HuH-7.5 (cell line): ENCODE results near the gene NIM1K.
"Not testable (repeated sequence)": the region's sequence is repeated elsewhere in the genome, so short reads cannot be mapped to it uniquely, and the experiment has no call there.

Source experiments
- DNase-seq: peaks from one replicate; pipeline ENCODE4 v3.0.0; 2011; ENCODE audit warnings: low spot score

Gene NIM1K

GRCh38 chr5:43190755-43191603 is 1.0 kb upstream of the NIM1K start:
- DNase-seq: no peak

GRCh38 chr5:43192558-43193180 is 644 bp downstream of the NIM1K start:
- DNase-seq: no peak

GRCh38 chr5:43193181-43193893 is 1.3 kb downstream of the NIM1K start:
- DNase-seq: peak; percentile 61

GRCh38 chr5:43193894-43194265 is 1.9 kb downstream of the NIM1K start:
- DNase-seq: no peak

GRCh38 chr5:43195670-43196265 is 3.7 kb downstream of the NIM1K start:
- DNase-seq: no peak

- no peak for DNase-seq
These were observed 5.5 kb downstream of the NIM1K start for GRCh38 chr5:43197535-43197934.

- not testable (repeated sequence) for DNase-seq
These were observed 9.4 kb downstream of the NIM1K start for GRCh38 chr5:43201442-43201841.

GRCh38 chr5:43202380-43202779 is 10.4 kb downstream of the NIM1K start:
- no peak for DNase-seq

GRCh38 chr5:43203373-43203772 is 11.3 kb downstream of the NIM1K start:
- no peak for DNase-seq

GRCh38 chr5:43204958-43205357 is 12.9 kb downstream of the NIM1K start:
- no peak for DNase-seq

- no peak for DNase-seq
These were observed 15.6 kb downstream of the NIM1K start for GRCh38 chr5:43207601-43208000.

GRCh38 chr5:43208658-43209057 is 16.6 kb downstream of the NIM1K start:
- DNase-seq: no peak

- DNase-seq: no peak
These were observed 17.0 kb downstream of the NIM1K start for GRCh38 chr5:43209060-43209459.

GRCh38 chr5:43209833-43210232 is 17.8 kb downstream of the NIM1K start:
- no peak for DNase-seq

- no peak for DNase-seq
These were observed 18.5 kb downstream of the NIM1K start for GRCh38 chr5:43210570-43210969.

GRCh38 chr5:43213951-43214350 is 21.9 kb downstream of the NIM1K start:
- DNase-seq: no peak

GRCh38 chr5:43215073-43215631 is 23.1 kb downstream of the NIM1K start:
- no peak for DNase-seq

- DNase-seq: no peak
These were observed 24.9 kb downstream of the NIM1K start for GRCh38 chr5:43216941-43217340.

- no peak for DNase-seq
These were observed 27.1 kb downstream of the NIM1K start for GRCh38 chr5:43219120-43219519.

- no peak for DNase-seq
These were observed 29.5 kb downstream of the NIM1K start for GRCh38 chr5:43221502-43221901.

- no peak for DNase-seq
These were observed 33.7 kb downstream of the NIM1K start for GRCh38 chr5:43225649-43226245.

- DNase-seq: peak; percentile 44
These were observed 35.6 kb downstream of the NIM1K start for GRCh38 chr5:43227655-43228054.
